ENCODE data around the gene ARHGEF35. TPM values are rescaled to one million over a fixed set of nuclear protein-coding genes. Genes with fewer than 3 reads are reported as not detected.
"Not testable (repeated sequence)": the region's sequence is repeated elsewhere in the genome, so short reads cannot be mapped to it uniquely, and the experiment has no call there.

Gene ARHGEF35
- total and polyA plus RNA-seq, 5 donors from 2014 or later, result 1.7 to 4.2 (median 3.5) TPM

DNA sequence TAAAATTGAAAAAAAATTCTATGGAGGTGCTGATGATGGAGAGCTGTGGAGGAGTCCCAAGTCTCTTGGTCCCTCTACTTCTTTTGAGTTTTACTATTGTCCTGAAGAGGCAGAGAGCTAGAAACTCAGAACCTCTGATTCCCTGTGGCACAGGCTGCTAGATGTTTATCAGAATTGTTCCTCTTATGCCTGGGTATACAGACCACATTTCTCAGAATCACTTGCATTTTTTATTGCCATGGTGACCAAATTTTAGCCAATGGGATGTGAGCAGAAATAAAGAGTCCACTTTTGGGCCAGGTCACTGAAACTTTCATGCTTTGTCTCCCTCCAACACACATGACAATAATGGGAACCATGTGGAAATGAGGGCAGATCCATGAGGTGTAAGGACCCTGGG, 28.0 kb upstream of the ARHGEF35 start:
- H3K4me3 ChIP-seq (ENCODE audit: low read depth, low read length); ATAC-seq (ENCODE audit: low read depth in 2 of 2); H3K27me3 Mint-ChIP-seq; H3K4me3 Mint-ChIP-seq; H3K27me3 ChIP-seq (ENCODE audit: control insufficient read depth, insufficient read depth, low read length); H3K36me3 ChIP-seq (ENCODE audit: control insufficient read depth, insufficient read depth, low read length); H3K9me3 ChIP-seq (ENCODE audit: control insufficient read depth in 2 of 2, low read length in 2 of 2); H3K27ac Mint-ChIP-seq; H3K4me1 Mint-ChIP-seq; H3K36me3 Mint-ChIP-seq; DNase-seq; H3K27ac ChIP-seq (ENCODE audit: insufficient read depth, low read length, poor library complexity, severe bottlenecking); H3K9me3 Mint-ChIP-seq; H3K4me1 ChIP-seq (ENCODE audit: control insufficient read depth, insufficient read depth, low read length, poor library complexity, severe bottlenecking): not testable (repeated sequence)

GRCh38 chr7:144220531-144220930, 24.9 kb upstream of the ARHGEF35 start:
- H3K27ac Mint-ChIP-seq; H3K9me3 Mint-ChIP-seq; H3K36me3 ChIP-seq (ENCODE audit: control insufficient read depth, insufficient read depth, low read length); H3K36me3 Mint-ChIP-seq; ATAC-seq (ENCODE audit: low read depth in 2 of 2); H3K27ac ChIP-seq (ENCODE audit: insufficient read depth, low read length, poor library complexity, severe bottlenecking); H3K27me3 Mint-ChIP-seq; H3K4me1 ChIP-seq (ENCODE audit: control insufficient read depth, insufficient read depth, low read length, poor library complexity, severe bottlenecking); H3K4me3 Mint-ChIP-seq; H3K9me3 ChIP-seq (ENCODE audit: control insufficient read depth in 2 of 2, low read length in 2 of 2); H3K4me3 ChIP-seq (ENCODE audit: low read depth, low read length); H3K27me3 ChIP-seq (ENCODE audit: control insufficient read depth, insufficient read depth, low read length); DNase-seq; H3K4me1 Mint-ChIP-seq: not testable (repeated sequence)

GRCh38 chr7:144219149-144219548, 23.5 kb upstream of the ARHGEF35 start:
- not testable (repeated sequence) for H3K4me1 Mint-ChIP-seq; H3K27ac ChIP-seq (ENCODE audit: insufficient read depth, low read length, poor library complexity, severe bottlenecking); H3K36me3 ChIP-seq (ENCODE audit: control insufficient read depth, insufficient read depth, low read length); H3K27ac Mint-ChIP-seq; H3K9me3 Mint-ChIP-seq; H3K27me3 Mint-ChIP-seq; H3K4me1 ChIP-seq (ENCODE audit: control insufficient read depth, insufficient read depth, low read length, poor library complexity, severe bottlenecking); H3K36me3 Mint-ChIP-seq; H3K9me3 ChIP-seq (ENCODE audit: control insufficient read depth in 2 of 2, low read length in 2 of 2); H3K4me3 ChIP-seq (ENCODE audit: low read depth, low read length); ATAC-seq (ENCODE audit: low read depth in 2 of 2); H3K4me3 Mint-ChIP-seq; H3K27me3 ChIP-seq (ENCODE audit: control insufficient read depth, insufficient read depth, low read length); DNase-seq

- H3K9me3 Mint-ChIP-seq; H3K4me3 Mint-ChIP-seq; H3K27me3 ChIP-seq (ENCODE audit: control insufficient read depth, insufficient read depth, low read length); H3K36me3 ChIP-seq (ENCODE audit: control insufficient read depth, insufficient read depth, low read length); DNase-seq; ATAC-seq (ENCODE audit: low read depth in 2 of 2); H3K4me3 ChIP-seq (ENCODE audit: low read depth, low read length); H3K27me3 Mint-ChIP-seq; H3K27ac ChIP-seq (ENCODE audit: insufficient read depth, low read length, poor library complexity, severe bottlenecking); H3K4me1 Mint-ChIP-seq; H3K4me1 ChIP-seq (ENCODE audit: control insufficient read depth, insufficient read depth, low read length, poor library complexity, severe bottlenecking); H3K36me3 Mint-ChIP-seq; H3K27ac Mint-ChIP-seq; H3K9me3 ChIP-seq (ENCODE audit: control insufficient read depth in 2 of 2, low read length in 2 of 2): not testable (repeated sequence)
These were observed 22.9 kb upstream of the ARHGEF35 start for GRCh38 chr7:144218581-144218980.

GRCh38 chr7:144217200-144217599, 21.6 kb upstream of the ARHGEF35 start:
- not testable (repeated sequence) for H3K9me3 ChIP-seq (ENCODE audit: control insufficient read depth in 2 of 2, low read length in 2 of 2); H3K4me3 ChIP-seq (ENCODE audit: low read depth, low read length); H3K27me3 ChIP-seq (ENCODE audit: control insufficient read depth, insufficient read depth, low read length); H3K4me1 ChIP-seq (ENCODE audit: control insufficient read depth, insufficient read depth, low read length, poor library complexity, severe bottlenecking); H3K9me3 Mint-ChIP-seq; H3K27ac ChIP-seq (ENCODE audit: insufficient read depth, low read length, poor library complexity, severe bottlenecking); H3K4me3 Mint-ChIP-seq; ATAC-seq (ENCODE audit: low read depth in 2 of 2); DNase-seq; H3K36me3 ChIP-seq (ENCODE audit: control insufficient read depth, insufficient read depth, low read length); H3K27me3 Mint-ChIP-seq; H3K4me1 Mint-ChIP-seq; H3K27ac Mint-ChIP-seq; H3K36me3 Mint-ChIP-seq

DNA sequence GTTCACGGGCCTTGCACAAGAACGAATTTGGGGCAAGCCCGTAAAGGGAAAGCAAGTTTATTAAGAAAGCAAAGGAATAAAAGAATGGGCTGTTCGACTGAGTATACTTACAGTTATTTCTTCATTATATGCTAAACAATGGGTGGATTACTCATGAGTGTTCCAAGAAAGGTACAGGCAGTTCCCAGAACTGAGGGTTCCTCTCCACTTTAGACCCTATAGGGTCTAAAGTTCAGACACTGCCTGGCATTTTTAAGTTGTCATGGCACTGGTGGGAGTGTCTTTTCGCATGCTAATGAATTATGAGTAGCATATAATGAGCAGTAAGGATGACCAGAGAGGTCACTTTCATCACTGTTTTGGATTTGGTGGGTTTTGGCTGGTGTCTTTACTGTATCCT, 9.7 kb upstream of the ARHGEF35 start:
- H3K4me3 Mint-ChIP-seq; H3K36me3 Mint-ChIP-seq; H3K9me3 ChIP-seq (ENCODE audit: control insufficient read depth in 2 of 2, low read length in 2 of 2); H3K27me3 ChIP-seq (ENCODE audit: control insufficient read depth, insufficient read depth, low read length); H3K27ac ChIP-seq (ENCODE audit: insufficient read depth, low read length, poor library complexity, severe bottlenecking); H3K27me3 Mint-ChIP-seq; H3K4me1 ChIP-seq (ENCODE audit: control insufficient read depth, insufficient read depth, low read length, poor library complexity, severe bottlenecking); DNase-seq; H3K9me3 Mint-ChIP-seq; H3K4me3 ChIP-seq (ENCODE audit: low read depth, low read length); H3K27ac Mint-ChIP-seq; H3K36me3 ChIP-seq (ENCODE audit: control insufficient read depth, insufficient read depth, low read length); H3K4me1 Mint-ChIP-seq: not testable (repeated sequence)
- peak; percentile 24 to 33 for ATAC-seq (ENCODE audit: low read depth in 2 of 2)

DNA sequence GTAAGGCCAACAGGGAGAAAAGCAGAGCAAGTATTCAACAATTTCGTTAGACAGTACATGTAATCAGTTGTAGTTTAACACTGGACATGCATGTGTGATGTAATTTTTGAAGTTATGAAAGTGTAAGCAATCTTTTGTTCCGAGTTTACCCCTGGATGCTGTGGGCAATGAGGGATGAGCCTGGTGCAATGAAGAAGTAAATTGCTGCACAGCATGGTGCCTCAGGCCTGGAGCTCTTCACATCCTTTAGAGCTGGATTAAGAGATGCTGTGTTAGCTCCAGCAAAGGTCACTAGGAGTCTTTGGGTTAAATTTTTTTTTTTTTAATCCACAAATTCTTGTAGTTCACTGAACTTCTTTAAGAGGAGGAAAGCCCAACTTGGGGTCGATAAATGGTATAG, 7.5 kb upstream of the ARHGEF35 start:
- not testable (repeated sequence) for H3K4me3 ChIP-seq (ENCODE audit: low read depth, low read length); H3K27ac ChIP-seq (ENCODE audit: insufficient read depth, low read length, poor library complexity, severe bottlenecking); H3K4me3 Mint-ChIP-seq; H3K4me1 Mint-ChIP-seq; H3K27ac Mint-ChIP-seq; H3K27me3 Mint-ChIP-seq; H3K27me3 ChIP-seq (ENCODE audit: control insufficient read depth, insufficient read depth, low read length); H3K36me3 Mint-ChIP-seq; H3K9me3 ChIP-seq (ENCODE audit: control insufficient read depth in 2 of 2, low read length in 2 of 2); H3K9me3 Mint-ChIP-seq; H3K4me1 ChIP-seq (ENCODE audit: control insufficient read depth, insufficient read depth, low read length, poor library complexity, severe bottlenecking); ATAC-seq (ENCODE audit: low read depth in 2 of 2); H3K36me3 ChIP-seq (ENCODE audit: control insufficient read depth, insufficient read depth, low read length); DNase-seq

DNA sequence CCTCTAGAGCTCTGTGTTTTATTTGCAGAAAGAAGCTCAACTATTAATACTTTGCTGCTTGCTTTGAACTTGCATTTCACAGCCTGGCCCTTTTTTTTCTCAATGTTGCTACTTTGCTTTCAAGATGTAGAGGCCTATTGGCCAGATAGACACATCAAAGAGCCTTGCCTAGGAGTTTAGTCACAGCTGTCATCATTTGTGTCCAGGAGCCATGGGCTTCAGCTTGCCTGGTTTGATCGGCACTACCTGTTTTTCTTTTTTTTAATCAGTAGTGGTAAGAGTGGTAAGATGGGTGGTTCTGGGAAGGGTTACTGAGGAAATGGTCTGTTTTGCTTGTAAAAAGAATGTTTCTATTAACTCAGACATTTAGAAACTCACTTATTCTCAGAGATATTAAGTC, 6.3 kb upstream of the ARHGEF35 start:
- not testable (repeated sequence) for H3K27ac ChIP-seq (ENCODE audit: insufficient read depth, low read length, poor library complexity, severe bottlenecking); H3K27ac Mint-ChIP-seq; H3K9me3 Mint-ChIP-seq; H3K9me3 ChIP-seq (ENCODE audit: control insufficient read depth in 2 of 2, low read length in 2 of 2); H3K4me1 ChIP-seq (ENCODE audit: control insufficient read depth, insufficient read depth, low read length, poor library complexity, severe bottlenecking); H3K27me3 ChIP-seq (ENCODE audit: control insufficient read depth, insufficient read depth, low read length); H3K36me3 Mint-ChIP-seq; DNase-seq; H3K36me3 ChIP-seq (ENCODE audit: control insufficient read depth, insufficient read depth, low read length); H3K4me1 Mint-ChIP-seq; H3K4me3 Mint-ChIP-seq; H3K4me3 ChIP-seq (ENCODE audit: low read depth, low read length); H3K27me3 Mint-ChIP-seq
- ATAC-seq (ENCODE audit: low read depth in 2 of 2), result peak; percentile 79 to 85
